HCT116 (cell line): Measurements from ENCODE around the gene SPTBN4. TPM values are rescaled to one million over a fixed set of nuclear protein-coding genes. Genes with fewer than 3 reads are reported as not detected.

Experiments used
- ATAC-seq: fragments of 200-7000 bp; cut with Tn5 transposase; 2 replicates; pipeline ENCODE4 v1.9.1; 2020; ENCODE audit warnings: mild to moderate bottlenecking, moderate library complexity
- BruUV-seq: library from RNA; stranded (reverse); fragments of 400-500 nt; replicated peaks from 2 replicates; lab custom pipeline; 2021; lab: Mats Ljungman, UMichigan
- CTCF ChIA-PET: fragments of 300-600 bp; sonication (Branson Sonifier 250); formaldehyde crosslinking; loops from one replicate; lab custom pipeline; 2021; ENCODE audit warnings: antibody characterized with exemption; lab: Charles Lee
- POLR2A ChIA-PET: fragments of 300-600, 350-600 bp; sonication (Branson Sonifier 250); formaldehyde crosslinking; loops from one replicate; lab custom pipeline; 2021; ENCODE audit warnings: antibody characterized with exemption; lab: Charles Lee
- RAD21 ChIA-PET, 2 experiments: fragments of 300-600 bp; sonication (Branson Sonifier 250); formaldehyde crosslinking; loops; one replicate each; lab custom pipeline; 2023; ENCODE audit warnings: low total read pairs in 2 of 2; ENCODE audit not compliant: uncharacterized antibody in 2 of 2, unreplicated experiment in 2 of 2, low non-redundant PET in 1 of 2; lab: Charles Lee
- DNase-seq: peaks from one replicate; pipeline ENCODE4 v3.0.0-alpha.2; 2010; ENCODE audit warnings: low read depth, low spot score
- H2AFZ ChIP-seq: fragments of 200-600 bp; shearing (Covaris generic), sonication (generic); 2 replicates; pipeline ENCODE4 v1.6.1; 2017; ENCODE audit warnings: low read depth, mixed run types, mixed read lengths, antibody characterized with exemption, low read length; ENCODE audit not compliant: poor library complexity, severe bottlenecking
- H3K27ac ChIP-seq: 2 replicates; pipeline ENCODE4 v1.5.1; 2012; ENCODE audit warnings: low read depth, low read length
- H3K27me3 ChIP-seq: fragments of 200-600 bp; sonication (generic); 2 replicates; pipeline ENCODE4 v1.6.1; 2016; ENCODE audit warnings: mixed run types, low read length, mixed read lengths; ENCODE audit not compliant: insufficient read depth
- H3K36me3 ChIP-seq, 2 experiments: fragments of 200-500 bp in 1 of 2; fragments of 200-600 bp in 1 of 2; sonication (Bioruptor generic) in 1 of 2; sonication (generic) in 1 of 2; 2 replicates each; pipeline versions ENCODE4 v1.5.1 to v1.6.1; 2014 to 2016; ENCODE audit warnings: low read length in 2 of 2, inconsistent platforms in 1 of 2, mixed read lengths in 1 of 2, mixed run types in 1 of 2; ENCODE audit not compliant: insufficient read depth in 2 of 2, control insufficient read depth in 1 of 2
- H3K4me1 ChIP-seq, 2 experiments: fragments of 200-600 bp in 1 of 2; sonication (generic) in 1 of 2; 2 replicates each; pipeline versions ENCODE4 v1.5.1 to v1.6.1; 2012 to 2017; ENCODE audit warnings: low read length in 2 of 2, inconsistent platforms in 1 of 2, mild to moderate bottlenecking in 1 of 2, mixed read lengths in 1 of 2, mixed run types in 1 of 2, moderate library complexity in 1 of 2; ENCODE audit not compliant: insufficient read depth in 2 of 2, control insufficient read depth in 1 of 2
- H3K4me2 ChIP-seq: fragments of 200-600 bp; sonication (generic); 2 replicates; pipeline ENCODE4 v1.6.1; 2017; ENCODE audit warnings: mixed run types, low read length, mixed read lengths
- H3K4me3 ChIP-seq, 2 experiments: fragments of 200-600 bp in 1 of 2; sonication (generic) in 1 of 2; replicated peaks in 1 of 2; 2 replicates each; pipeline ENCODE4 v1.5.1; 2011 to 2016; ENCODE audit warnings: low read length in 2 of 2, control low read depth in 1 of 2, low read depth in 1 of 2, mild to moderate bottlenecking in 1 of 2, mixed read lengths in 1 of 2, mixed run types in 1 of 2
- H3K79me2 ChIP-seq: fragments of 200-600 bp; sonication (generic); 2 replicates; pipeline ENCODE4 v1.6.1; 2017; ENCODE audit warnings: mild to moderate bottlenecking, mixed run types, low read length, moderate library complexity, mixed read lengths; ENCODE audit not compliant: insufficient read depth
- H3K9ac ChIP-seq: fragments of 200-600 bp; sonication (generic); 2 replicates; pipeline ENCODE4 v1.6.1; 2016; ENCODE audit warnings: low read length, mixed read lengths
- H3K9me2 ChIP-seq: fragments of 200-600 bp; sonication (generic), shearing (Covaris generic); 2 replicates; pipeline ENCODE4 v1.6.1; 2017; ENCODE audit warnings: mixed run types, mild to moderate bottlenecking, moderate library complexity; ENCODE audit not compliant: insufficient read depth
- H3K9me3 ChIP-seq, 2 experiments: fragments of 200-500 bp in 1 of 2; fragments of 200-600 bp in 1 of 2; sonication (Bioruptor generic) in 1 of 2; sonication (generic) in 1 of 2; 2 replicates each; pipeline ENCODE4 v1.6.1; 2014 to 2017; ENCODE audit warnings: low read length in 2 of 2, mixed read lengths in 2 of 2, inconsistent platforms in 1 of 2, low read depth in 1 of 2, mild to moderate bottlenecking in 1 of 2, mixed run types in 1 of 2, moderate library complexity in 1 of 2; ENCODE audit not compliant: control insufficient read depth in 1 of 2, insufficient read depth in 1 of 2
- H4K20me1 ChIP-seq: fragments of 200-600 bp; sonication (generic), shearing (Covaris generic); 2 replicates; pipeline ENCODE4 v1.6.1; 2017; ENCODE audit warnings: mixed run types, mild to moderate bottlenecking, moderate library complexity; ENCODE audit not compliant: insufficient read depth
- CBX3 ChIP-seq: IDR thresholded peaks from 2 replicates; pipeline ENCODE4 v1.6.1; 2012; ENCODE audit warnings: low read depth
- CEBPB ChIP-seq: IDR thresholded peaks from 2 replicates; pipeline ENCODE4 v1.6.1; 2012; ENCODE audit warnings: low read depth
- EGR1 ChIP-seq: IDR thresholded peaks from 2 replicates; pipeline ENCODE4 v1.6.1; 2012; ENCODE audit warnings: low read depth
- EZH2 ChIP-seq: fragments of 200-600 bp; sonication (generic); IDR thresholded peaks from 2 replicates; pipeline ENCODE4 v1.6.1; 2017; ENCODE audit warnings: antibody characterized with exemption, mixed run types
- EZH2phosphoT487 ChIP-seq: fragments of 200-600 bp; IDR thresholded peaks from 2 replicates; pipeline ENCODE4 v1.6.1; 2018; ENCODE audit warnings: antibody characterized with exemption, borderline replicate concordance
- JUND ChIP-seq: IDR thresholded peaks from 2 replicates; pipeline ENCODE4 v1.6.1; 2012
- POLR2A ChIP-seq: IDR thresholded peaks from 2 replicates; pipeline ENCODE4 v1.7.0; 2011; ENCODE audit warnings: borderline replicate concordance; ENCODE audit not compliant: insufficient read depth, insufficient read length; ENCODE audit errors: extremely low read depth
- POLR2AphosphoS5 ChIP-seq: IDR thresholded peaks from 2 replicates; pipeline ENCODE4 v1.6.1; 2011; ENCODE audit warnings: mild to moderate bottlenecking, low read depth, low read length, moderate library complexity
- RAD21 ChIP-seq: IDR thresholded peaks from 2 replicates; pipeline ENCODE4 v1.6.1; 2012; ENCODE audit warnings: low read depth, mild to moderate bottlenecking
- SIN3A ChIP-seq: IDR thresholded peaks from 2 replicates; pipeline ENCODE4 v1.6.1; 2012; ENCODE audit warnings: low read depth
- SRF ChIP-seq: IDR thresholded peaks from 2 replicates; pipeline ENCODE4 v1.6.1; 2012; ENCODE audit warnings: low read depth
- TCF7L2 ChIP-seq: IDR thresholded peaks from 2 replicates; pipeline ENCODE4 v1.7.0; 2011; ENCODE audit warnings: borderline replicate concordance, inconsistent platforms; ENCODE audit not compliant: insufficient read depth, insufficient read length; ENCODE audit errors: extremely low read depth
- YY1 ChIP-seq: IDR thresholded peaks from 2 replicates; pipeline ENCODE4 v1.6.1; 2011; ENCODE audit warnings: low read length, low read depth, moderate library complexity, mild to moderate bottlenecking; ENCODE audit not compliant: insufficient replicate concordance; ENCODE audit errors: extremely low read depth
- ZNF274 ChIP-seq: fragments of 200-500 bp; sonication (Bioruptor generic); IDR thresholded peaks from 2 replicates; pipeline ENCODE4 v1.6.1; 2014; ENCODE audit warnings: mild to moderate bottlenecking, low read depth, low read length, inconsistent platforms
- intact Hi-C: fragments of 100-400 bp; cut with micrococcal nuclease; formaldehyde crosslinking; loops from 2 replicates; pipeline ENCODE4 v1.10.0; 2022
- total RNA-seq: library from RNA; stranded (reverse); gene quantifications from one replicate; pipeline ENCODE4 v1.2.1, GENCODE V29; 2021; ENCODE audit not compliant: unreplicated experiment
- TF ChIP-seq, protein P1 (sequence below), 3 experiments: fragments of 200-600 bp in 1 of 3; sonication (generic) in 1 of 3; IDR thresholded peaks in 2 of 3; conservative IDR thresholded peaks in 1 of 3; 2 replicates each; pipeline ENCODE4 v1.5.1; 2012 to 2017; ENCODE audit warnings: low read depth in 2 of 3, low read length in 2 of 3, antibody characterized with exemption in 1 of 3, borderline replicate concordance in 1 of 3, control low read depth in 1 of 3, mild to moderate bottlenecking in 1 of 3, mixed read lengths in 1 of 3, mixed run types in 1 of 3, moderate library complexity in 1 of 3; ENCODE audit not compliant: insufficient read depth in 1 of 3
- TF ChIP-seq, protein P2 (sequence below): IDR thresholded peaks from 2 replicates; pipeline ENCODE4 v1.6.1; 2011; ENCODE audit warnings: mild to moderate bottlenecking, low read length, moderate library complexity; ENCODE audit not compliant: insufficient replicate concordance; ENCODE audit errors: extremely low read depth
- TF ChIP-seq, protein P3 (sequence below): IDR thresholded peaks from 2 replicates; pipeline ENCODE4 v1.6.1; 2012; ENCODE audit warnings: low read depth
- TF ChIP-seq, protein P4 (sequence below): IDR thresholded peaks from 2 replicates; pipeline ENCODE4 v1.6.1; 2012

SPTBN4 gene
- total RNA-seq, 1 experiment from 2014 or later, result 4.6 TPM

DNA sequence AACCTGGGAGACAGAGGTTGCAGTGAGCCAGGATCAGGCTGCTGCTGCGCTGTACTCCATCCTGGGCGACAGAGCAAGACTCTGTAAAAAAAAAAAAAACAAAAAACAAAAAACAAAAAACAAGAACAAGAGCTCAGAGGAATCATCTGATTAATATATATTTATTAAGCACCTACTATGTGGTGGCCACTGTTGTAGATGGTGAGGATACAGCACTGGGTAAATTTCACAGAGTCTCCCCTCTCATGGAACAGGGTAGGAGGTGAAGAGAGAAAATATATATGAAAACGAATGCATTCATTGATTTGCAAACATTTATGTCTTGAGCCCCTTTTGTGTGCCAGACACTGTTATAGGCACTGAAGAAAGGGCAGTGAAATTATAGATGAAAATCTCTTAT is 35.1 kb upstream of the SPTBN4 start:
- TF ChIP-seq, protein P1, sequence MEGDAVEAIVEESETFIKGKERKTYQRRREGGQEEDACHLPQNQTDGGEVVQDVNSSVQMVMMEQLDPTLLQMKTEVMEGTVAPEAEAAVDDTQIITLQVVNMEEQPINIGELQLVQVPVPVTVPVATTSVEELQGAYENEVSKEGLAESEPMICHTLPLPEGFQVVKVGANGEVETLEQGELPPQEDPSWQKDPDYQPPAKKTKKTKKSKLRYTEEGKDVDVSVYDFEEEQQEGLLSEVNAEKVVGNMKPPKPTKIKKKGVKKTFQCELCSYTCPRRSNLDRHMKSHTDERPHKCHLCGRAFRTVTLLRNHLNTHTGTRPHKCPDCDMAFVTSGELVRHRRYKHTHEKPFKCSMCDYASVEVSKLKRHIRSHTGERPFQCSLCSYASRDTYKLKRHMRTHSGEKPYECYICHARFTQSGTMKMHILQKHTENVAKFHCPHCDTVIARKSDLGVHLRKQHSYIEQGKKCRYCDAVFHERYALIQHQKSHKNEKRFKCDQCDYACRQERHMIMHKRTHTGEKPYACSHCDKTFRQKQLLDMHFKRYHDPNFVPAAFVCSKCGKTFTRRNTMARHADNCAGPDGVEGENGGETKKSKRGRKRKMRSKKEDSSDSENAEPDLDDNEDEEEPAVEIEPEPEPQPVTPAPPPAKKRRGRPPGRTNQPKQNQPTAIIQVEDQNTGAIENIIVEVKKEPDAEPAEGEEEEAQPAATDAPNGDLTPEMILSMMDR (IDR thresholded peaks at IDR 0.05 in 2 of 3, conservative IDR thresholded peaks at IDR 0.05 in 1 of 3; ENCODE audit: borderline replicate concordance in 1 of 3, insufficient read depth in 1 of 3, low read depth in 2 of 3, low read length in 2 of 3), result no peak
- no peak for TF ChIP-seq EZH2phosphoT487
- TF ChIP-seq POLR2A, result no peak
- TF ChIP-seq CEBPB, result no peak
- TF ChIP-seq ZNF274, result no peak
- TF ChIP-seq, protein P2, sequence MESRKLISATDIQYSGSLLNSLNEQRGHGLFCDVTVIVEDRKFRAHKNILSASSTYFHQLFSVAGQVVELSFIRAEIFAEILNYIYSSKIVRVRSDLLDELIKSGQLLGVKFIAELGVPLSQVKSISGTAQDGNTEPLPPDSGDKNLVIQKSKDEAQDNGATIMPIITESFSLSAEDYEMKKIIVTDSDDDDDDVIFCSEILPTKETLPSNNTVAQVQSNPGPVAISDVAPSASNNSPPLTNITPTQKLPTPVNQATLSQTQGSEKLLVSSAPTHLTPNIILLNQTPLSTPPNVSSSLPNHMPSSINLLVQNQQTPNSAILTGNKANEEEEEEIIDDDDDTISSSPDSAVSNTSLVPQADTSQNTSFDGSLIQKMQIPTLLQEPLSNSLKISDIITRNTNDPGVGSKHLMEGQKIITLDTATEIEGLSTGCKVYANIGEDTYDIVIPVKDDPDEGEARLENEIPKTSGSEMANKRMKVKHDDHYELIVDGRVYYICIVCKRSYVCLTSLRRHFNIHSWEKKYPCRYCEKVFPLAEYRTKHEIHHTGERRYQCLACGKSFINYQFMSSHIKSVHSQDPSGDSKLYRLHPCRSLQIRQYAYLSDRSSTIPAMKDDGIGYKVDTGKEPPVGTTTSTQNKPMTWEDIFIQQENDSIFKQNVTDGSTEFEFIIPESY, result no peak
- no peak for TF ChIP-seq EZH2
- no peak for TF ChIP-seq YY1
- TF ChIP-seq SRF, result no peak
- no peak for TF ChIP-seq EGR1
- no peak for TF ChIP-seq SIN3A
- TF ChIP-seq JUND, result no peak
- TF ChIP-seq, protein P3, sequence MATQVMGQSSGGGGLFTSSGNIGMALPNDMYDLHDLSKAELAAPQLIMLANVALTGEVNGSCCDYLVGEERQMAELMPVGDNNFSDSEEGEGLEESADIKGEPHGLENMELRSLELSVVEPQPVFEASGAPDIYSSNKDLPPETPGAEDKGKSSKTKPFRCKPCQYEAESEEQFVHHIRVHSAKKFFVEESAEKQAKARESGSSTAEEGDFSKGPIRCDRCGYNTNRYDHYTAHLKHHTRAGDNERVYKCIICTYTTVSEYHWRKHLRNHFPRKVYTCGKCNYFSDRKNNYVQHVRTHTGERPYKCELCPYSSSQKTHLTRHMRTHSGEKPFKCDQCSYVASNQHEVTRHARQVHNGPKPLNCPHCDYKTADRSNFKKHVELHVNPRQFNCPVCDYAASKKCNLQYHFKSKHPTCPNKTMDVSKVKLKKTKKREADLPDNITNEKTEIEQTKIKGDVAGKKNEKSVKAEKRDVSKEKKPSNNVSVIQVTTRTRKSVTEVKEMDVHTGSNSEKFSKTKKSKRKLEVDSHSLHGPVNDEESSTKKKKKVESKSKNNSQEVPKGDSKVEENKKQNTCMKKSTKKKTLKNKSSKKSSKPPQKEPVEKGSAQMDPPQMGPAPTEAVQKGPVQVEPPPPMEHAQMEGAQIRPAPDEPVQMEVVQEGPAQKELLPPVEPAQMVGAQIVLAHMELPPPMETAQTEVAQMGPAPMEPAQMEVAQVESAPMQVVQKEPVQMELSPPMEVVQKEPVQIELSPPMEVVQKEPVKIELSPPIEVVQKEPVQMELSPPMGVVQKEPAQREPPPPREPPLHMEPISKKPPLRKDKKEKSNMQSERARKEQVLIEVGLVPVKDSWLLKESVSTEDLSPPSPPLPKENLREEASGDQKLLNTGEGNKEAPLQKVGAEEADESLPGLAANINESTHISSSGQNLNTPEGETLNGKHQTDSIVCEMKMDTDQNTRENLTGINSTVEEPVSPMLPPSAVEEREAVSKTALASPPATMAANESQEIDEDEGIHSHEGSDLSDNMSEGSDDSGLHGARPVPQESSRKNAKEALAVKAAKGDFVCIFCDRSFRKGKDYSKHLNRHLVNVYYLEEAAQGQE, result no peak
- TF ChIP-seq, protein P4, sequence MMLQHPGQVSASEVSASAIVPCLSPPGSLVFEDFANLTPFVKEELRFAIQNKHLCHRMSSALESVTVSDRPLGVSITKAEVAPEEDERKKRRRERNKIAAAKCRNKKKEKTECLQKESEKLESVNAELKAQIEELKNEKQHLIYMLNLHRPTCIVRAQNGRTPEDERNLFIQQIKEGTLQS, result no peak
- TF ChIP-seq CBX3, result no peak
- no peak for TF ChIP-seq POLR2AphosphoS5
- no peak for TF ChIP-seq TCF7L2
- TF ChIP-seq RAD21, result no peak
- Histone ChIP-seq H3K79me2 (no peaks in the 10 kb centered on the region), H2AFZ (no peak overlapping the region), H3K27me3 (no peaks in the 10 kb centered on the region), H3K9me2 (no peaks in the 10 kb centered on the region), H3K36me3 (no peaks in the 10 kb centered on the region), H3K4me1 (peaks cover 31 to 48% of the 10 kb centered on the region in 2 experiments), H3K4me2 (peak overlapping the region; percentile 76), H3K27ac (peak overlapping the region; percentile 95), H3K9ac (0 out of 2 replicates have a peak overlapping the region, but pooled peaks have one; percentile 17), H3K4me3 (no peak overlapping the region), H4K20me1 (no peaks in the 10 kb centered on the region), H3K9me3 (no peaks in the 10 kb centered on the region)
- intact Hi-C loops, result no loop called here
- no TSS peak for BruUV-seq
- ATAC-seq, result no peak
- ChIA-PET POLR2A (interaction anchor here (0.6 to 0.8 kb wide), 4 partner anchors 10 to 374 kb away, joined by 4 to 8 read pairs (median 4); no protein-coding TSS in a partner anchor), RAD21 (no interaction called here), CTCF (interaction anchor here (1.9 kb wide), 1 partner anchor 11 kb away, joined by 5 read pairs; no protein-coding TSS in a partner anchor)
- DNase-seq, result no peak
